Brain microvascular endothelial cell (primary cell): ENCODE measurements around the gene B9D1.
A peak's percentile ranks its signal among the peaks of the same experiment; 100 is the strongest.

Experiments used
- DNase-seq: peaks from one replicate; pipeline ENCODE4 v3.0.0-alpha.2; 2020
- H3K27ac ChIP-seq: fragments of 250-450 bp; sonication (Bioruptor Pico); 2 replicates; pipeline ENCODE4 v1.5.1; 2020; ENCODE audit warnings: mild to moderate bottlenecking, moderate library complexity
- H3K27me3 ChIP-seq: fragments of 250-450 bp; sonication (Bioruptor Pico); replicated peaks from 2 replicates; pipeline ENCODE4 v1.5.1; 2020; ENCODE audit warnings: mild to moderate bottlenecking
- H3K36me3 ChIP-seq: fragments of 250-450 bp; sonication (Bioruptor Pico); replicated peaks from 2 replicates; pipeline ENCODE4 v1.5.1; 2020; ENCODE audit warnings: mild to moderate bottlenecking
- H3K4me3 ChIP-seq: 2 replicates; pipeline ENCODE4 v1.5.1; 2011; ENCODE audit warnings: low read depth, mild to moderate bottlenecking, control low read depth, low read length, moderate library complexity
- CTCF ChIP-seq: IDR thresholded peaks from 2 replicates; pipeline ENCODE4 v1.5.1; 2011; ENCODE audit warnings: low read depth, mild to moderate bottlenecking, moderate library complexity, low read length, control low read depth, inconsistent platforms; ENCODE audit errors: missing control alignments
- in situ Hi-C: cut with HindIII; loops from 2 replicates; pipeline ENCODE4 v1.10.0; 2017; ENCODE audit warnings: low sequenced_read_pairs, low pct_ligation_motif_present

B9D1 gene

GRCh38 chr17:19382531-19383444 lies 20.3 kb upstream of the B9D1 start:
- in situ Hi-C loops = no loop called here
- no peak for DNase-seq
- Histone ChIP-seq H3K27ac (no peak overlapping the region), H3K36me3 (peaks cover 52% of the 10 kb centered on the region), H3K4me3 (no peak overlapping the region), H3K27me3 (no peaks in the 10 kb centered on the region)
- TF ChIP-seq CTCF = no peak

DNA sequence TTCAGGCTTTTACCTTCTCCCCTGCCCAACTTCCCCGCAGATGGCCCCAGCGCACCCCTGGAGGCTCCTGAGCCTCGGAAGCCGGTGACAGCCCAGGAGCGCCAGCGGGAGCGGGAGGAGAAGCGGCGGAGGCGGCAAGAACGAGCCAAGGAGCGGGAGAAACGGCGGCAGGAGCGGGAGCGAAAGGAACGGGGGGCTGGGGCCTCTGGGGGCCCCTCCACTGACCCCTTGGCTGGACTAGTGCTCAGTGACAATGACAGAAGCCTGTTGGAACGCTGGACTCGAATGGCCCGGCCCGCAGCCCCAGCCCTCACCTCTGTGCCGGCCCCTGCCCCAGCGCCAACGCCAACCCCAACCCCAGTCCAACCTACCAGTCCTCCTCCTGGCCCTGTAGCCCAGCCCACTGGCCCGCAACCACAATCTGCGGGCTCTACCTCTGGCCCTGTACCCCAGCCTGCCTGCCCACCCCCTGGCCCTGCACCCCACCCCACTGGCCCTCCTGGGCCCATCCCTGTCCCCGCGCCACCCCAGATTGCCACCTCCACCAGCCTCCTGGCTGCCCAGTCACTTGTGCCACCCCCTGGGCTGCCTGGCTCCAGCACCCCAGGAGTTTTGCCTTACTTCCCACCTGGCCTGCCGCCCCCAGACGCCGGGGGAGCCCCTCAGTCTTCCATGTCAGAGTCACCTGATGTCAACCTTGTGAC lies 19.4 kb upstream of the B9D1 start:
- in situ Hi-C loops = no loop called here
- no peak for TF ChIP-seq CTCF
- Histone ChIP-seq H3K36me3 (peaks cover 52% of the 10 kb centered on the region), H3K4me3 (no peak overlapping the region), H3K27me3 (no peaks in the 10 kb centered on the region), H3K27ac (no peak overlapping the region)
- DNase-seq = no peak

DNA sequence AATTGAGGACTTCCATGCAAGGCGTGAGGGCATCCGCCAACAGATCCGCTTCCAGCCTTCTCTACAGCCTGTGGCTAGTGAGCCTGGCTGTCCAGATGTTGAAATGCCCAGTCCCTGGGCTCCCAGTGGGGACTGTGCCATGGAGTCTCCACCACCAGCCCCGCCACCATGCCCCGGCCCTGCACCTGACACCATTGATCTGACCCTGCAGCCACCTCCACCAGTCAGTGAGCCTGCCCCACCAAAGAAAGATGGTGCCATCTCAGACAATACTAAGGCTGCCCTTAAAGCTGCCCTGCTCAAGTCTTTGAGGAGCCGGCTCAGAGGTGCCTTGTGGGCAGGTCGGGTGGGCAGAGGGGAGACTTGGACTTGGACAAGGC lies 18.8 kb upstream of the B9D1 start:
- Histone ChIP-seq H3K27me3 (no peaks in the 10 kb centered on the region), H3K36me3 (peaks cover 52% of the 10 kb centered on the region), H3K4me3 (no peak overlapping the region), H3K27ac (no peak overlapping the region)
- in situ Hi-C loops = no loop called here
- no peak for DNase-seq
- no peak for TF ChIP-seq CTCF

GRCh38 chr17:19380481-19381301 lies 18.2 kb upstream of the B9D1 start:
- DNase-seq = no peak
- no peak for TF ChIP-seq CTCF
- H3K27me3 ChIP-seq = no peaks in the 10 kb centered on the region
- no peak overlapping the region for H3K27ac ChIP-seq
- in situ Hi-C loops = no loop called here
- peaks cover 52% of the 10 kb centered on the region for H3K36me3 ChIP-seq
- no peak overlapping the region for H3K4me3 ChIP-seq

GRCh38 chr17:19379361-19380065 lies 17.0 kb upstream of the B9D1 start:
- in situ Hi-C loops = no loop called here
- TF ChIP-seq CTCF = peak; percentile 11
- Histone ChIP-seq H3K4me3 (peak overlapping the region; percentile 82), H3K27me3 (no peaks in the 10 kb centered on the region), H3K36me3 (peaks cover 45% of the 10 kb centered on the region), H3K27ac (no peak overlapping the region)
- no peak for DNase-seq
